Measurements from ENCODE around the gene RAB14.

Gene RAB14

DNA sequence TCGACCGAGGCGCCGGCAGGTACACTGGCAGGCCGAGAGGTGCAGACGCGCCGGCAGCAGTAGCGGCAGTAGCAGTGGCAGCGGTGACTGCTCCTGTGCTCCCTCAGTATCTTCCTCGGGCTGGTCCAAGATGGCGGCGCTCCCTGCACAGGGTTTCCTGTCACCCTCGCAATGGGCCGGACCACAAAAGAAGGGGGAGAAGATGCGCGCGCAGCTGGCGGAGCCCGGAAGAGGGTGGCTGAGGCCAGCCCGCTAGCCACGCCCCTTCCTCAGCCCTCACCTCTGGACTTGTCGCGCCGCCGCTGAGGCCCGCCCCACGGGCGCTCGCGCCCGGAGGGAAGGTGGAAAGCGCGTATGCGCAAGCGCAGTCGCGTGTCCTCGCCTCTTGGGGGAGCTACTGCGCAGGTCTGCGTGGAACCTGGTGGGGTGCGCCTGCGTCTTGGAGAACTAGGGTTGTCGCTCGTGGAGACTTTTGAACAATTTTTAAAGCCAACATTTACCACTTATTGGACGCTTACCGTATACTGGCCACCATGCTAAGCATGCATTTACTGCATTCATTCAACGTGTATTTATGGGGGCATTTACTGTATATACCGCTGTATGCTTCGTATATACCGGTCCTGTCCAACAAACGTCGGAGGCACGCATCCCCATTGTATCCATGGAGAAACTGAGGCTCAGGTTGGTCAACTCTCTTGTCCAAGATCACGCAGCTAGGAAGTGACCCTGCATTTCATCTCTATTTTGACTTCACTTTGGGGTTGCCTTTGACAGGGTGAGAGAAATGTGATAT, at the start of gene RAB14:
RAB14 (minus strand) TSS at position 132 of the 796 bp plus-strand sequence. CDS start 8,457 bp downstream, outside the sequence.
- peak; percentile 100 for DNase-seq (ENCODE audit: low read depth)

DNA sequence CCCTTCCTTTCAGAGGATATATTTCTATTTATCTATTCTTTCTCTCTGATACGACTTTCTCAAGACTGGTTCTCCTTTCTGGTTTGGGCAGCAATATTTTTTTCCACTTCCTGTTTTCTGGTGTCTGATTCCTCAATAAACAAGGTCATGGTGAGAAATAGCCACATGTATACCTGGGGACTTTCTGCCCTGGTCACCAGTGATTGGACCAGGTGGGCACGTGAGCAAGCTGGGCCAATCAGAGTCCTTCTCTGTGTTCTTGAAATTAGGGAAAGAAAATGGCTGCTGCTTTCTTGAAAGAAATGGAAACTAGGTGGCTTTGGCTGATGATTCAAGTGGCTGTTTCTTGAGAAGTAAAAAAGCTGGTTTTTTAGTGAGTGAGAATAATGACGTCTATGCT, 47.9 kb upstream of the RAB14 start:
- no peak for DNase-seq (ENCODE audit: low read depth)

DNA sequence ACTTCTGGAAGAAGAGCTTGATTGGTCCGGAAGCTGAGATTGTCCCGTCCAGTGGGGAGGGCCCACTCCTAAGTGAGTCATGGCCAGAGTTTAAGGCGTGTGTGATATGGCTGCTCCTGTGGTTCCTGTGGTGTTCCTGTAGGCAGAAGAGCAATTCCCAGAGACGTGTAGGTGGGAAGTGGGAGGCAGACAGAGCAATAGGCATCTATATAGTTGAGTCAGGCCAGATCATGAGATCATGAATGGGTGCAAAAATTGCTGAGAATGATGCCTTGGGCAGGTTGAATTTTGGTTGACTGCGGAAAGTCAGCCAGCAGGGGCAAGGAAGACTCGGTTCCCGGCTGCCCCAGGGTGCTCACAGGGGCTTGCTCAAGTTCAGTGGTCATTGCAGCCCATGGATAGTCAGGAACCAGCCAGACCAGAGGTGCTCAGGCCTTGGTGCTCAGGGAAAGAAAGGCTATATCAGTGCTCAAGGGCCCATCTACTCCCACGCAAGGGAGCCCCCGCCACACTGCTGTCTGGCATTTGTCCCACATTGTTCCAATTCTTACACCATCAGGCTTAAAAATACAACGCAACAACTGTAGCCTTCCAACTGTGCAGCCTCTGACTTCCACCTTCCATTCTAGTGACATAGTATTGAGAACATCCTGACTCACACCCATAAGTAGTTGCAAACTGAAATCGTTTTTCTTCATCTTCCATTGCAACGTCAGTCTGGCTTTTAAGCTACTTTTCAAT, 45.3 kb upstream of the RAB14 start:
- DNase-seq (ENCODE audit: low read depth): no peak

DNA sequence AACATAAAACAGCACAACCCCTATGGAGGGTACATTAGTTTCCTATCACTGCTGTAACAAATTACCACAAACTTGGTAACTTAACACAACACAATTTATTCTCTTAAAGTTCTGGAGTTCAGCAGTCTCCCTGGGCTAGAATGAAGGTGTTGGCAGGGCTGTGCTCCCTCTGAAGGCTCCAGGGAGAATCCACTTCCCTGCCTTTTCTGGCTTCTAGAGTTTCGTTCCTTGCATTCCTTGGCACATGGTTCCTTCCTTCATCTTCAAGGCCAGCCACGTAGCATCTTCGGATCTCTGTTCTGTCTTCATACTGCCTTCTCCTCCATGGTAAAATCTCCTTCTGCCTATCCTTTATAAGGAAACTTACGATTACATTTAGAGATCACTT, 41.3 kb upstream of the RAB14 start:
- DNase-seq (ENCODE audit: low read depth): no peak

DNA sequence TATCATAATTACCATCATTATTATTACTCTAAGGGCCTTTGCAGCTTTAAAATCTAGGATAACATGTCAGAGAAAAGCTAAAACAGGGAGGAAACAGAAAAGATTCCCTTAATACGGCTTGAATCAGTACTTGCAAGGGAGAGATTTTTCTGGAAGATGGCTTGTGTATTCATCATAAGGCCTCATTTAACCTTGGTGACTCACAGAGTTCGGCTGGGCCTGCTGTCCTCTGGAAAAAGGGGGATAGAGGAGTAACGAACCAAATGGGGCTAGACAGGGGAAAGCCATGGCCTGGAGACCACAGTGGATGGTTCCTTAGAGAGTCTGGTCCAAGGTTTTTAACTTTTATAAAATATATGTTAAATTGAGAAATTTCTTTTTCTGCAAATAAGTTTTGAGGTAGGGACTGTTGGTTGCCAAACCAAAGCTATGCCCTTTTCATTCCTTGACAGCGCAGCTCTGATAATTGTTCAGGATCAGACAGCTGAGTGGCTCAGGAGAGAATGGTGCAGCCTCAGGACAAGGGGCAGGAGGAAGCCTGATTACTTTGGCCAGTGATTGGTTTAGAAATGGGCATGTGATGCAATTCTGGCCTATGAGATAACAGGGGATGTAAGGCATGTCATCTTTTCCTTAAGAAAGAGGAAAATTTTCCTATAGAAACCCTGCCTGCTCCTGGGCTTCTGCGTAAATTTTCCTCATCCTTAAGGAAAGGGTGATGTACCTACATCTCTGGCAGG, 40.7 kb upstream of the RAB14 start:
- DNase-seq (ENCODE audit: low read depth): no peak

DNA sequence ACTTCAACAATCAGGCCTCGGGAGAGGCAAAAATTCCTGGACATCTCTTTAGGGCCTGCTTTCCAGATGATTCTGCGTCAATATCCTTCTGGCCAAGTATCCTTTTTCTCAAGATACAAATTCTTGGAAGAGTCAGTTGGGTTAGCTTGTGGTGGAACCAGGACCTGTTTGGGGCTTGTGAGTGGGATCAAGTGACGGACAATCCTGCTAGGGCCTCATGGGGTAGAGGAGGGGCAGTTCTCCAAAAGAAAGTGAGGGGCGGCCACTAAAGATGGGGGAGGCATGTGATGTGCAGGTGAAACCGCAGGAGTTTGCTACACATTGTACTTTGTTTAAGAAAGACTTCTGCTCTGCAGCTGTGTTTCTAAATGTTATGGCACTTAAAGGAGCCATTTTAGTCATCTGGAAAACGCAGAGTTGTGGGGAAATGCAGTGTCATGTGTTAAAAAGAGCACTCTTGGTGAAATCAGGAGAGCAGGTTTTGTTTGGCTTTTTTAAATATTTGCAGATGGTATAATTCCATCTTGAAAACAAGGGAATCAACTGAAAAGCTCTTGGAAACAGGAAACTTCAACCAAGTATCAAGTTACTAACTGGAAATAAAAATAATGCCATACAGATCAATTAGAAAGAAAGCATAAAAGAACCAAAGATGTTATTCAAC, 38.9 kb upstream of the RAB14 start:
- DNase-seq (ENCODE audit: low read depth): no peak

DNA sequence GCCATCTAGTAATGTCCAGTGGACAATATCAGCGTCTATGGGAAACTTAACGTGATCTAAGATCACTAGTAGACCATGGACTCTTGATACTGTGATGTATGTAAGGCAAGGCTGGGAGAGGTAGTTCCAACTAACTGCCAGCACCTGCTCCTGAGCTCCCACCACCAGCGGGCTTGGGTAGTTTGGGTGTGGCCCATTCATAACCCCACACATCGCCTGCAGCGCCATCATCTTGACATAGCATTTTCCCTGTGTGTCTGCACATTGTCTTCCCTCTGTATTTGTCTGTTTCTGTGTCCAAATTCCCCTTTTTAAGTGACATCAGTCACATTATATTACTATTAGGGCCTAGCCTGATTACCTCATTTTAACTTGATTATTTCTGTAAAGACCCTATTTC, 38.2 kb upstream of the RAB14 start:
- DNase-seq (ENCODE audit: low read depth): no peak

DNA sequence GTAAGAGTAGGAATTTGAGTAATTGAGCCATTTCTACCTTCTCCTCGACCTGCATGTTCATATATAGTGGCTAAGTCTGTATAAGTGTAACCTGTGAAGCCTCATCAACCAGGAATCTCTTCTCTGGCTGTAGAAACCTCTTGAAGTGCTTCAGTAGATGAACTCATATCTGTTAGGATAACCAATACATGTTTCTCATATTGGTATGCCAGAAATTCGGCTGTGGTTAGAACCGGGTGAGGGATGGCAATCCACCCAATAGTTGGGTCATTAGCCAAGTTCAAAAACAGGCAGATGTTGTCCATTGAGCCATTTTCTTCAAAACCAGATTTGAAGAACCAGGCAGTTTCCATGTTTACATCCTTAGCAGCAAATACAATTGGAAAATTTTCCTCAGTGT, 37.4 kb upstream of the RAB14 start:
- DNase-seq (ENCODE audit: low read depth): no peak

DNA sequence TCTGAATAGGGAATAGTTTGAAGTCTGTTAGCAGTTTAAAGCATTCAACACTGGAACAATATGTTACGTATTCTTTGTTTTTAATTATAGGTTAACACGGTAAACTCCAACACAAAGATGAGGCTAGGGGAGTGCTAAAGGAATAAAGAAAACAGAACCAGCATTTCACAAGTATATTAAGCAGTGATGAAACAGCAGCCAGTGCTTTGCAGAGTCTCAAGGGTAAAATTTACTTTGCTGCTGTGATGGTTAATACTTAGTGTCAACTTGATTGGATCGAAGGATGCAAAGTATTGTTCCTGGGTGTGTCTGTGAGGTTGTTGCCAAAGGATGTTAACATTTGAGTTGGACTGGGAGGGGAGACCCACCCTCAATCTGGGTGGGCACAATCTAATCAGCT, 36.2 kb upstream of the RAB14 start:
- DNase-seq (ENCODE audit: low read depth): no peak

DNA sequence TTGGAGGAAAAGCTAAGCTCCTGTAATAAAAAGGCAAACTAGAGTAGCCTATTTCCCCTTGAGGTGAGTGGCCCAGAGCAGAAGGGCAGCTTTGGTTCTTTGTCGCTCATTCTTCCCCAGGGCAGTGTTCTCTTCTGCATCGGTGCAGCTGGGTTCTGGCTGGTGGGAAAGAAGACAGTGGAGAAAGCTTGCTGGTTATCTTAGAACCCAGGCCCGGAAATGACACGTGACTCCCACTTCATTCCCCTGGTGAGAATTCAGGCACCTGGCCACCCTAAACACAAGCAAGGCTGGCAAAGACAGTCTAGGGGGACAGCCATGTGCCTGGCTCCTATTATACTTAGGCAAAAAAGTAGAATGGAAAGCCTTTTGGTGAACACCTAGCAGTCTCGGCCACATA, 33.8 kb upstream of the RAB14 start:
- no peak for DNase-seq (ENCODE audit: low read depth)

DNA sequence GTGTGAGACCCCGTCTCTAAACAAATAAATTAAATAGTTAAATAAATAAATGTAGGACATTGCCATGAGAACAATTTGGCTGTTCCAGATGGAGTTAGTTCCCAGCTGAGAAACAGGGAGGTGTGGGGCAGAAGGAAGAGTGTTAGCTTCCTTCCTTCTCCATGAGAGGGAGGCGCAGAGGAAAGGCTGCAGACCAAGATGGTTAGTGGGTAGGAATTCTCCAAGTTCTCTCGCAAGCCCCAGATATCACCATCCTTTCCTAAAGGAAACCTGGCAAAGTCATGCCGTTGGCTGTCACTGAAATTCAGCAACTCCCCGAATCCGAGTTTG, 33.1 kb upstream of the RAB14 start:
- no peak for DNase-seq (ENCODE audit: low read depth)

DNA sequence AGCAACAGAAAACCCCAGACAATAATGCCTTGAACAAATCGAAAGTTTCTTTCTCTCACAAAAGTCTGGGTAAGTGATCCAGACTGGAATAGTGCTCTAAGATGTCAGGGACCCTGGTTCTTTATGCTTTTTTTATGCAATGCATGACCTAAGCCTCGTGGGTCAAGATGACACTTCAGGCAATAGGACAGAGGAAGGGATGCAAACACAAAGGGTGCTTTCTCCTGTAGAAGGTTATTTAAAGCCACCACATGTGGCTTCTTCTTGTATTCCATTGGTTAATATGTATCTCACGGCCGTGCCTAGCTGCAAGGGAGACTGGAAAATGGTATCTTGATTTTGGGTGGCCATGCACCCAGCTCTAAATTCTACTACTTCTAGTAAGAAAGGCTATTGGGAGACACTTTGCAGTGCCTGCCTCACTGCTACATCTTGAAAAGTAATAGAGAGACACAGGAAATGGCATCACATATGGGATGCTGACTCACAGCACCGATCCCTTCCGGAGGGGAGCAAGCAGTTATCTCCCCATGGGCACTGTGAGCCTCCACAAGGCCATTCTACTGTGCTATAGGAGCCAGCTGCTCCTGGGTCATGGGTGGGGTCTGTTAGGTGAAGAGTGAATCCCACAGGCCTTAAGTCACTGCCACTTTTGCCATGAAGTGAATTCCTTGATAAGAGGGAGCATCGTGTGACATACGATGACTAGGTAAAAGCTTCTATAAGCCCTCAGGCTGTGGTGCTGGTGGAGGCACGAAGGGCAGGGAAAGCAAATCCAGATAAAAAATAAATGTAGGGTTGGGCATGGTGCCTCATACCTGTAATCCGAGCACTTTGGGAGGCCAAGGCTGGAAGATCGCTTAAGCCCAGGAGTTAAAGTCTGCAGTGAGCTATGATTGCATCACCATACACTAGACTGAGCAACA, 32.5 kb upstream of the RAB14 start:
- DNase-seq (ENCODE audit: low read depth): no peak

DNA sequence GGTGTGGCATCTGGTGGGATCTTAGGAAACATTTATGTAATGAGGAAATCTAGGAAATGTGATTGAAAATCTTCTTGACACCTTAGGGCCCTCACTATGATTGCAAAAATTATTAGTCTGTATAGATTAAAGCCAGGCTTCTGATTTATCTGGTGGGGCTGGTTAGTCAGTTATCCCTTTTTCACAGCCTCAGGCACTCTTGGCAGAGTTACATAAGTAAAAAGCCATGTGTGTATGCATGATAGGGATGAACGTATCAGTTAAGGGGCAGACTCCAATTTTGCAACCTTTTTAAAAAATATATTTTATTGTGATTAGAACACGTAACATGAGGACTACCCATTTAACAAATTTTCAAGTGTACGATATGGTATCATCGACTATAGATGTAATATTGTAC, 30.6 kb upstream of the RAB14 start:
- no peak for DNase-seq (ENCODE audit: low read depth)

DNA sequence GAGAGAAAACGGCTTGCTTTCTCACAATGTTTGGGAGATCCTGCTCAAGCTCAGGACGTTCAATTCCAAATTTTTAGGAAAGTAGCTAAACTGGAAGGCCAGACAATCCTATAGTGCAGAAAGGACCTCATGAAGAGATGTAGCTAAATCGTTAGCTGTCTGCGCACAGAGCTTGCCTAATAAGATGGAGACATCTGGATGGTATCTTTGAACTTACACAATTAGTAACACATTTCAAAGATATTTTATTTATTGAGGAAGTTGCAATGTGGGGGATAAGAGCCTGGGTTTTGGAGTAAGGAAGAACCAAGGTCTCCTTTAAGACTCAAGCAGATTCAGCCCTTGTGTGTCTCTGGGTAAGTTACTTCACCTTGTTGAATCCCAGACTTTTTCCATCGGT, 28.6 kb upstream of the RAB14 start:
- no peak for DNase-seq (ENCODE audit: low read depth)

DNA sequence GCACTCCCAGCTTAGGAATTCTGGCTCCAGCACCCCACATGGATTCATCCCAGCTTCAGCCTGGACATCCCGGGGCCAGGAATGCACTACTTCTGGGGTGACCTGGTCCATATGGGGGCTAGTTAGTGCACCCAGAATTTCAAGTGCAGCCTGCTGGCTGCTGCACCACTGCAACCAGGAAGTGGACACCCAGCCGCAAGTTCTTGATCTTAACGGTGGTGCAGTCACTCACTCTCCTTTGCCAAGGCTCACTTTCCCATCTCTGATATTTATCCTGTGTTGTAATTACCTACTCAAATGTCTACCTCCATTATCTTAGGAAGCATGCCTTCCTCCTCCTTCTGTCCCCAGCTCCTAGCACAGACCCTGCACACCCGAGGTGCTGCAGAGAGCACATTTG, 26.2 kb upstream of the RAB14 start:
- DNase-seq (ENCODE audit: low read depth): no peak

DNA sequence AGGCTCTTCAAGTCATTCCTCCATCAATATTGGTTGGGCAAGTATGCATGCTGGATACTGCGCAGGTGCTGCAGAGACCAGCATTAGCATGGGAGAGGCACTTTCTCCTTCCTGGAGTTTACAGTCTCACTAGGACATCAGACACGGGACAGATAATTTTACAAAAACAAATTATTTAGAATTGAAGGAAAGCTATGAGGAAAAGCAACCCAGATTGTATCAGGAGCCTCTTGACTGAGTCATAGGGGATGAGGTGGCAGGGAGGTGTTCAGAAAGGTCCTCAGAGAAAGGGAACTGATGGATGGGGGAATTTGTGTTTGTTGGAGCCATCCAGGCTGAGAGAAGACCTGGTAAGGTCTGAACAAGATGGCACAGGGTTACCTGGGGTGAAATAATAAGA, 24.5 kb upstream of the RAB14 start:
- no peak for DNase-seq (ENCODE audit: low read depth)

DNA sequence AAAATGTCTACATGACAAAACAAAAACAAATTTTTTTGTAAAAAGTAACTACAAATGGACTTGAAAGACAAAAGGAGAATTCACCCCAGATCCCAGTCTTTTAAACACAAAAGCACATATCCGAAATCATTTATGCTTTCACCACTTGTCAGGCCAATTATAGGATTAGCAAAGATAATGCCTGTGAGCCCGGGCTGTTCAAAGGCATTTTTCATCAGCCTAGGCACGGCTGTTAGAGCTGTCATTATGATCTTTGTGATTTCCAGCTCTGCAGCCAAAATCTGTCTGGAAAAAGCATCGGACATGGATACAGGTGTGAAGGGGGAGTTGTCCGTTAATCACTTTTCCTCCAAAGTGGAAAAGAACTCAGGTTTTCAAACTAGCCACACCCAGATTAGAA, 23.6 kb upstream of the RAB14 start:
- no peak for DNase-seq (ENCODE audit: low read depth)

DNA sequence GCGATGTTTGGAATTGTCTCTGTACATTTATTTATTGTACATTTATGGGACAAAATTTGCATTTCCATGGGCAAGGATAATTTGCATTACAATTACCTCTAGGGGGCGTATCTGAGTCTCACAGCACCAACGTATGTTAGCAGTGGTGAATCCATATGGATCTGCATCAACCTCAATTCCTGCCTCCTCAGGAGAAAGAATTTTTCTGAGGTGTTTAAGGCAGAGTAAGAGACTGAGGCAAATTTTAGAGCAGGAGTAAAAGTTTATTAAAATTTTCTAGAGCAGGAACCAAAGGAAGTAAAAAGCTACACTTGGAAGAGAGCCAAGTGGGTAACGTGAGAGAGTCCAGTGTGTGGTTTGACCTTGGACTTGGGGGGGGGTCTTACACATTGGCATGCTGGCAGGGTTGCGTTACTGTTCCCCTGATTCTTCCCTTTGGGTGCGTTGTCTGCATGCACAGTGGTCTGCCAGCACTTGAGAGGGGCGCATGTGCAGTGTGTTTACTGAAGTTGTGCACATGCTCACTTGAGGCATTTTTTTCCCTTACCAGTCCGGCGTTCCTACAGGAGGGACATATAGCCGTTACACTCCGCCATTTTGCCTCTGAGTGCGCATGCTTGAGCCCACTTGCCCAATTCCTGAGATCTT, 21.0 kb upstream of the RAB14 start:
- DNase-seq (ENCODE audit: low read depth): no peak

DNA sequence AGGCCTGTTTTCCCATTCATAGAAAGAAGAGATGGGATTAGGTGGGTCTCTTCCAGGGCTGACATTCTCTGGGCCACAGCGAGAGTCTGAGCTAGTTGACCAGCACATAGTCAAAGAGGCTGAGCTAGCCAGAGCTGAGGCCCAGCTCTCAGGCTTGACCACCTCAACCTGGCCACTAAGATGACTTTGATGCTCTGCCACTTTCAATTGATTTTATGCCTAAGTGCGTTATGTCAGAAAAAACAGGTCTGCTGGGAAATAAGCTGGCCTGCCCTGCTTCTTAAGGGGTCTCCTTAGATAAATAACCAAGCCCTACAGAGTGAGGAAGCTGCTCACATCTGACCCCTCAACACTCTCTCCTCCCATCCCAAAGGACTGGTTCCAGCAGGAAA, 20.0 kb upstream of the RAB14 start:
- no peak for DNase-seq (ENCODE audit: low read depth)

DNA sequence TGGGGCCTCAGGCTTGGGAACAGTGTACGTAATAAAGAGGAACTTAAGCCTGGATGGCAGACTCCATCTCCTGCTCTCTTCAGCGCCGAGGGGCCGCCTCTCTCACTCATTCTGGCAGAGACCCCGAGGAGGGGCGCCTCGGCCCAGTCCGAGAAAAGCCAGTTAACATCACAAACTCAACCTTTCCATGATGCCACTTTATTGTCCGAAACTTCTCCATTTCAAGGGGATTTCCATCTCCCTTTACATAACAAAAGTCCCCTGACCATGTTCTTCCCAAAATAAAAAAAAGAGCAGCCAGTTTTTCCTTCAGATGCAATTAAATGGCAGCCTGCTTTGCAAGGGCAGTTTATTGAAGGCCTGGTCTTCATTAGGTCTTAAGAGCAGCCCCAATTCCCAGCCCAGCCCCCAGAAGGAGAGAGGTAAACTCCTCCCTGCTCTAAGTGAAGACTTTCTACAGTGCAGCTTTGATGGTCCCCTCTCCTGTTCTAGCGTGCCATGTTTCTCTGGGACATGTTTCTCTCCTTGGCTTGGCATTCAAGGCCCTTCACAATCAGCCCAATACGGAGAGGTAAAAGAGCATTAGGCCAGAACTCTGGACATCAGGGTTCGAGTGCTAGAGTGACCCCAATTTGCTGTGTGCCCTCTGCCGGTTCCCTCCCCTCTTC, 19.5 kb upstream of the RAB14 start:
- no peak for DNase-seq (ENCODE audit: low read depth)
